IMR-90 (cell line): ENCODE results near the gene NR1H4. TPM values are rescaled to one million over a fixed set of nuclear protein-coding genes. Genes with fewer than 3 reads are reported as not detected.

Experiments used
- ATAC-seq: fragments of 200-7000 bp; cut with Tn5 transposase; 2 replicates; pipeline ENCODE4 v1.9.1; 2020; ENCODE audit warnings: low read depth, mild to moderate bottlenecking, moderate library complexity
- BruUV-seq: library from RNA; stranded (reverse); fragments of 400-500 nt; replicated peaks from 2 replicates; lab custom pipeline; 2021; lab: Mats Ljungman, UMichigan
- CTCF ChIA-PET: fragments of 300-600 bp; formaldehyde crosslinking; extraction: SDS; loops from one replicate; lab custom pipeline; 2021; ENCODE audit warnings: antibody characterized with exemption; lab: Yijun Ruan, JAX
- POLR2A ChIA-PET: fragments of 300-600 bp; sonication (Branson Sonifier 250); formaldehyde crosslinking; loops from one replicate; lab custom pipeline; 2022; ENCODE audit warnings: antibody characterized with exemption; ENCODE audit not compliant: unreplicated experiment; lab: Charles Lee
- DNase-seq: peaks from one replicate; pipeline ENCODE4 v3.0.0; 2013
- H2AFZ ChIP-seq: replicated peaks from 2 replicates; pipeline ENCODE3; 2013; ENCODE audit warnings: low read length, mild to moderate bottlenecking; ENCODE audit not compliant: poor library complexity
- H2AK5ac ChIP-seq: 2 replicates; pipeline ENCODE4 v1.6.1; 2013; ENCODE audit warnings: low read depth, low read length, inconsistent platforms
- H2AK9ac ChIP-seq: replicated peaks from 2 replicates; pipeline ENCODE3; 2013; ENCODE audit warnings: mild to moderate bottlenecking, low read depth, low read length, moderate library complexity; ENCODE audit not compliant: poor library complexity
- H2BK120ac ChIP-seq: 2 replicates; pipeline ENCODE4 v1.6.1; 2013; ENCODE audit warnings: low read depth, low read length, inconsistent platforms
- H2BK15ac ChIP-seq: 3 replicates; pipeline ENCODE4 v1.6.1; 2013; ENCODE audit warnings: low read depth, low read length, inconsistent platforms
- H2BK20ac ChIP-seq: 2 replicates; pipeline ENCODE4 v1.6.1; 2013; ENCODE audit warnings: low read depth, mild to moderate bottlenecking, inconsistent platforms, low read length, moderate library complexity
- H2BK5ac ChIP-seq: 2 replicates; pipeline ENCODE4 v1.6.1; 2013; ENCODE audit warnings: mild to moderate bottlenecking, low read depth, low read length, inconsistent platforms; ENCODE audit not compliant: poor library complexity, severe bottlenecking
- H3K14ac ChIP-seq: replicated peaks from 2 replicates; pipeline ENCODE4 v1.6.1; 2013; ENCODE audit warnings: low read depth, low read length, inconsistent platforms
- H3K18ac ChIP-seq: 2 replicates; pipeline ENCODE4 v1.6.1; 2013; ENCODE audit warnings: low read depth, low read length, control low read depth
- H3K23ac ChIP-seq: 2 replicates; pipeline ENCODE4 v1.6.1; 2013; ENCODE audit warnings: low read depth, low read length, inconsistent platforms
- H3K27ac ChIP-seq: 2 replicates; pipeline ENCODE4 v1.5.1; 2013; ENCODE audit warnings: mild to moderate bottlenecking, control low read depth, low read length; ENCODE audit not compliant: insufficient read depth
- H3K27me3 ChIP-seq: 2 replicates; pipeline ENCODE4 v1.6.1; 2013; ENCODE audit warnings: low read length; ENCODE audit not compliant: control insufficient read depth, insufficient read depth
- H3K36me3 ChIP-seq: 2 replicates; pipeline ENCODE4 v1.6.1; 2013; ENCODE audit warnings: low read length, mixed read lengths; ENCODE audit not compliant: control insufficient read depth, insufficient read depth
- H3K4ac ChIP-seq: 2 replicates; pipeline ENCODE4 v1.6.1; 2013; ENCODE audit warnings: low read depth, low read length, inconsistent platforms
- H3K4me1 ChIP-seq: 2 replicates; pipeline ENCODE4 v1.6.1; 2013; ENCODE audit warnings: low read length, mixed read lengths; ENCODE audit not compliant: control insufficient read depth, insufficient read depth
- H3K4me2 ChIP-seq: 2 replicates; pipeline ENCODE4 v1.6.1; 2013; ENCODE audit warnings: low read depth, mild to moderate bottlenecking, control low read depth, low read length, moderate library complexity
- H3K4me3 ChIP-seq: 2 replicates; pipeline ENCODE4 v1.5.1; 2013; ENCODE audit warnings: low read depth, mild to moderate bottlenecking, control low read depth, low read length, moderate library complexity; ENCODE audit not compliant: insufficient read depth
- H3K56ac ChIP-seq: 2 replicates; pipeline ENCODE4 v1.6.1; 2013; ENCODE audit warnings: low read length, inconsistent platforms; ENCODE audit not compliant: insufficient read depth; ENCODE audit errors: extremely low read depth
- H3K79me1 ChIP-seq, 2 experiments: 2 replicates each; pipeline ENCODE4 v1.6.1; 2013; ENCODE audit warnings: low read length in 2 of 2, inconsistent platforms in 1 of 2, low read depth in 1 of 2
- H3K9ac ChIP-seq: 2 replicates; pipeline ENCODE4 v1.6.1; 2013; ENCODE audit warnings: low read depth, low read length, control low read depth
- H3K9me1 ChIP-seq: 2 replicates; pipeline ENCODE4 v1.6.1; 2013; ENCODE audit warnings: low read length, inconsistent platforms; ENCODE audit not compliant: insufficient read depth
- H3K9me3 ChIP-seq: 2 replicates; pipeline ENCODE4 v1.6.1; 2013; ENCODE audit warnings: low read length; ENCODE audit not compliant: control insufficient read depth, insufficient read depth
- H4K20me1 ChIP-seq: 2 replicates; pipeline ENCODE4 v1.6.1; 2013; ENCODE audit warnings: low read length, inconsistent platforms; ENCODE audit not compliant: insufficient read depth
- H4K5ac ChIP-seq: 2 replicates; pipeline ENCODE4 v1.6.1; 2013; ENCODE audit warnings: mild to moderate bottlenecking, low read depth, low read length, control low read depth
- H4K8ac ChIP-seq, 2 experiments: 2 replicates each; pipeline ENCODE4 v1.6.1; 2013; ENCODE audit warnings: low read depth in 2 of 2, low read length in 2 of 2, control low read depth in 1 of 2, inconsistent platforms in 1 of 2
- H4K91ac ChIP-seq: 2 replicates; pipeline ENCODE4 v1.6.1; 2013; ENCODE audit warnings: low read depth, low read length, inconsistent platforms; ENCODE audit not compliant: insufficient read depth
- BHLHE40 ChIP-seq: fragments of 150-350 bp; IDR thresholded peaks from 2 replicates; pipeline ENCODE4 v1.6.1; 2016; ENCODE audit warnings: mild to moderate bottlenecking, low read depth, low read length
- CHD1 ChIP-seq: IDR thresholded peaks from 2 replicates; pipeline ENCODE4 v1.6.1; 2012; ENCODE audit warnings: low read depth, low read length, improper control_type of control experiment
- CTCF ChIP-seq: conservative IDR thresholded peaks from 2 replicates; pipeline ENCODE4 v1.5.1; 2012; ENCODE audit warnings: mild to moderate bottlenecking, low read depth, low read length, improper control_type of control experiment
- ELK1 ChIP-seq: fragments of 150-350 bp; IDR thresholded peaks from 2 replicates; pipeline ENCODE4 v1.6.1; 2016; ENCODE audit warnings: low read depth, mild to moderate bottlenecking, low read length, moderate library complexity, borderline replicate concordance
- FOS ChIP-seq: fragments of 150-350 bp; IDR thresholded peaks from 2 replicates; pipeline ENCODE4 v1.6.1; 2016; ENCODE audit warnings: low read depth, low read length
- MAFK ChIP-seq: IDR thresholded peaks from 2 replicates; pipeline ENCODE4 v1.6.1; 2012; ENCODE audit warnings: low read depth, low read length, improper control_type of control experiment
- MAZ ChIP-seq: IDR thresholded peaks from 2 replicates; pipeline ENCODE4 v1.6.1; 2012; ENCODE audit warnings: low read depth, mild to moderate bottlenecking, low read length, improper control_type of control experiment, moderate library complexity, borderline replicate concordance
- MXI1 ChIP-seq: IDR thresholded peaks from 2 replicates; pipeline ENCODE4 v1.6.1; 2012; ENCODE audit warnings: low read depth, mild to moderate bottlenecking, low read length, moderate library complexity, borderline replicate concordance
- POLR2A ChIP-seq: IDR thresholded peaks from 2 replicates; pipeline ENCODE4 v1.6.1; 2012; ENCODE audit warnings: mild to moderate bottlenecking, low read depth, low read length
- RAD21 ChIP-seq: IDR thresholded peaks from 2 replicates; pipeline ENCODE4 v1.6.1; 2012; ENCODE audit warnings: low read length, improper control_type of control experiment
- RCOR1 ChIP-seq: IDR thresholded peaks from 2 replicates; pipeline ENCODE4 v1.6.1; 2012; ENCODE audit warnings: mild to moderate bottlenecking, low read length, improper control_type of control experiment; ENCODE audit not compliant: insufficient replicate concordance
- SMC3 ChIP-seq: fragments of 150-350 bp; IDR thresholded peaks from 2 replicates; pipeline ENCODE4 v1.6.1; 2016; ENCODE audit warnings: low read depth, mild to moderate bottlenecking, antibody characterized with exemption, low read length, moderate library complexity
- dilution Hi-C: fragments of 300-500 bp; cut with HindIII; formaldehyde crosslinking; loops from one replicate; pipeline ENCODE4 v1.14.3; 2018; ENCODE audit warnings: low sequenced_read_pairs; ENCODE audit not compliant: unreplicated experiment
- in situ Hi-C: fragments of 300-500 bp; cut with MboI; formaldehyde crosslinking; loops from 3 replicates; pipeline ENCODE4 v1.14.3; 2019; ENCODE audit warnings: low sequenced_read_pairs, inconsistent platforms, mixed read lengths
- intact Hi-C: fragments of 100-400 bp; cut with micrococcal nuclease; formaldehyde crosslinking; loops from 2 replicates; pipeline ENCODE4 v1.10.0; 2022
- polyA plus RNA-seq, 3 experiments: library from polyadenylated mRNA; depleted of rRNA; stranded (reverse); fragments of >200 nt; gene quantifications; 2 replicates each; pipeline ENCODE4 v1.2.3, GENCODE V29; 2012; ENCODE audit warnings: low replicate concordance in 1 of 3
- total RNA-seq: library from RNA; depleted of rRNA; stranded (reverse); fragments of >200 nt; gene quantifications from 2 replicates; pipeline ENCODE4 v1.2.3, GENCODE V29; 2012

Gene NR1H4
- total and polyA plus RNA-seq, 2 of the 4 experiments (the other 2 are of a cell fraction), result not detected

- Histone ChIP-seq H3K18ac (no peak overlapping the region), H3K4ac (no peak overlapping the region), H3K27ac (no peak overlapping the region), H4K8ac (no peak overlapping the region), H3K9me3 (no peaks in the 10 kb centered on the region), H4K91ac (no peak overlapping the region), H3K23ac (no peak overlapping the region), H2BK20ac (no peak overlapping the region), H2AK5ac (no peak overlapping the region), H3K4me2 (no peak overlapping the region), H4K5ac (no peak overlapping the region), H3K56ac (no peak overlapping the region), H3K14ac (no peak overlapping the region), H2BK15ac (no peak overlapping the region), H3K4me1 (peaks cover under 1% of the 10 kb centered on the region; the same call in 1 of the 2 replicates), H3K4me3 (no peak overlapping the region), H3K36me3 (no peaks in the 10 kb centered on the region), H4K20me1 (no peaks in the 10 kb centered on the region), H2BK120ac (no peak overlapping the region), H3K27me3 (peaks cover 2% of the 10 kb centered on the region; the same call in 1 of the 2 replicates), H2AFZ (no peak overlapping the region), H2AK9ac (no peak overlapping the region), H3K9me1 (no peaks in the 10 kb centered on the region), H3K9ac (no peak overlapping the region), H2BK5ac (no peak overlapping the region), H3K79me1 (no peaks in the 10 kb centered on the region)
- ChIA-PET CTCF (interaction anchor here (0.8 kb wide), 1 partner anchor 13 kb away, joined by 4 read pairs; no protein-coding TSS in a partner anchor), POLR2A (no interaction called here)
- no peak for DNase-seq
- in situ Hi-C loops (no loop called here), intact Hi-C loops (no loop called here), dilution Hi-C loops (no loop called here)
- BruUV-seq, result no TSS peak
- ATAC-seq, result no peak
- TF ChIP-seq CHD1 (no peak), BHLHE40 (no peak), POLR2A (no peak), SMC3 (no peak), FOS (no peak), CTCF (no peak), RCOR1 (no peak), ELK1 (no peak), MAFK (no peak), MAZ (no peak), RAD21 (no peak), MXI1 (no peak)
These were observed 94.3 kb downstream of the NR1H4 start for GRCh38 chr12:100567945-100568344.
